CD4-positive, alpha-beta T cell treated with Interleukin-4 for 1 hour (primary cell): ENCODE results near the gene PTPRH.

ENCODE experiments used
- DNase-seq, 2 donors: peaks; one replicate each; pipeline ENCODE4 v3.0.0-alpha.2; 2020 to 2022

PTPRH gene

GRCh38 chr19:55246462-55247451 lies 37.5 kb upstream of the PTPRH start:
- no peak for DNase-seq

GRCh38 chr19:55245236-55245904 lies 36.1 kb upstream of the PTPRH start:
- DNase-seq = no peak

- no peak for DNase-seq
Observed at GRCh38 chr19:55244004-55244680, 34.8 kb upstream of the PTPRH start.

GRCh38 chr19:55242517-55242916 lies 33.2 kb upstream of the PTPRH start:
- DNase-seq = no peak

GRCh38 chr19:55241935-55242464 lies 32.7 kb upstream of the PTPRH start:
- no peak for DNase-seq

GRCh38 chr19:55241143-55241934 lies 32.0 kb upstream of the PTPRH start:
- no peak for DNase-seq

GRCh38 chr19:55240713-55241020 lies 31.4 kb upstream of the PTPRH start:
- DNase-seq = no peak

- no peak for DNase-seq
Observed at GRCh38 chr19:55239004-55239403, 29.7 kb upstream of the PTPRH start.

- DNase-seq = no peak
Observed at GRCh38 chr19:55238030-55238429, 28.7 kb upstream of the PTPRH start.

GRCh38 chr19:55232986-55233385 lies 23.7 kb upstream of the PTPRH start:
- no peak for DNase-seq

- DNase-seq = no peak
Observed at GRCh38 chr19:55232286-55232602, 22.9 kb upstream of the PTPRH start.

GRCh38 chr19:55231391-55232285 lies 22.3 kb upstream of the PTPRH start:
- no peak for DNase-seq

GRCh38 chr19:55230780-55231179 lies 21.5 kb upstream of the PTPRH start:
- no peak for DNase-seq

GRCh38 chr19:55230329-55230728 lies 21.0 kb upstream of the PTPRH start:
- DNase-seq = no peak

GRCh38 chr19:55229789-55230182 lies 20.5 kb upstream of the PTPRH start:
- DNase-seq = no peak

- no peak for DNase-seq
Observed at GRCh38 chr19:55229145-55229788, 20.0 kb upstream of the PTPRH start.

- DNase-seq = no peak
Observed at GRCh38 chr19:55228403-55229031, 19.2 kb upstream of the PTPRH start, which contains the start of gene TMEM86B. TMEM86B (minus strand) TSS chr19:55228763; CDS start chr19:55228741, 22 bp downstream.

- no peak for DNase-seq
Observed at GRCh38 chr19:55228015-55228391, 18.7 kb upstream of the PTPRH start.

GRCh38 chr19:55227241-55228014 lies 18.1 kb upstream of the PTPRH start:
- DNase-seq = no peak

GRCh38 chr19:55226788-55227187 lies 17.5 kb upstream of the PTPRH start:
- no peak for DNase-seq
